ENCODE data around the gene OR9A2. TPM values are rescaled to one million over a fixed set of nuclear protein-coding genes. Genes with fewer than 3 reads are reported as not detected.

OR9A2 gene
- total RNA-seq, 1 donor from 2014 or later = not detected

DNA sequence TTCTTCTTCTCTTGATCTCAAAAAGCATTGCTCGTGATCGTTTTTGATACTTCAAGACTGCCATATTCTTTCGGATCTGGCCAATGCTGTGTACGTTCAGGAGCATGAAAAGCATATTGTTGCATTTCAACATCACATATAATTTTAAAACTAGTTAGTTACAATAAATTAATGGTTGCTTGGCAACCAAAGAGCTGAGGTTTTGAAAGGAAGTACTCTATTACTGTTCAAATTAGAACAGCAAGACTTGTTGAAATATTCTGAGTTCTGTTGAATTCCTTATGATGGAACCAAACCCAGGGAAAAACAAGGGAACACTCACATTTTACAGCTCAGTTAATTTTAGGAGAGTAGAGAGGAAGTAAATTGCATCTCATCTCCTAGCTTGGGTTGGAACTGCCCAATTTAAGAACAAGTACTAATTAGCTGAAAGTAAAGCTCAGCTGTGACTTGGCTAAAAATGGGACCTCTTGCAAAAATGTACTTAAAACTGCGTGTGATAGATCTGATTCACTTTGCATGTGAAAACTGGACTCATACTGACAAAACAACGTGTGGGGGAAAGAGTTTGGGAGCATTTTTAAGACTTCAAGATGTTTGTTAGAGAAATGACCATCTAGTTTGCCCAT lies 21.2 kb downstream of the OR9A2 start:
- Histone ChIP-seq H3K27me3 (ENCODE audit: low read depth) (peaks cover 4% of the 10 kb centered on the region), H3K4me1 (peaks cover 5% of the 10 kb centered on the region), H3K4me3 (no peak overlapping the region), H3K9me3 (no peaks in the 10 kb centered on the region), H3K36me3 (no peaks in the 10 kb centered on the region), H3K27ac (no peak overlapping the region)
- TF ChIP-seq, protein P1, sequence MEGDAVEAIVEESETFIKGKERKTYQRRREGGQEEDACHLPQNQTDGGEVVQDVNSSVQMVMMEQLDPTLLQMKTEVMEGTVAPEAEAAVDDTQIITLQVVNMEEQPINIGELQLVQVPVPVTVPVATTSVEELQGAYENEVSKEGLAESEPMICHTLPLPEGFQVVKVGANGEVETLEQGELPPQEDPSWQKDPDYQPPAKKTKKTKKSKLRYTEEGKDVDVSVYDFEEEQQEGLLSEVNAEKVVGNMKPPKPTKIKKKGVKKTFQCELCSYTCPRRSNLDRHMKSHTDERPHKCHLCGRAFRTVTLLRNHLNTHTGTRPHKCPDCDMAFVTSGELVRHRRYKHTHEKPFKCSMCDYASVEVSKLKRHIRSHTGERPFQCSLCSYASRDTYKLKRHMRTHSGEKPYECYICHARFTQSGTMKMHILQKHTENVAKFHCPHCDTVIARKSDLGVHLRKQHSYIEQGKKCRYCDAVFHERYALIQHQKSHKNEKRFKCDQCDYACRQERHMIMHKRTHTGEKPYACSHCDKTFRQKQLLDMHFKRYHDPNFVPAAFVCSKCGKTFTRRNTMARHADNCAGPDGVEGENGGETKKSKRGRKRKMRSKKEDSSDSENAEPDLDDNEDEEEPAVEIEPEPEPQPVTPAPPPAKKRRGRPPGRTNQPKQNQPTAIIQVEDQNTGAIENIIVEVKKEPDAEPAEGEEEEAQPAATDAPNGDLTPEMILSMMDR (IDR thresholded peaks at IDR 0.05) = no peak
- DNase-seq (no peak), ATAC-seq (no peak)
- intact Hi-C loops (cut with DNase I) = loop anchor here (5.0 kb wide), 1 partner anchor 212 kb away; no protein-coding TSS in a partner anchor

DNA sequence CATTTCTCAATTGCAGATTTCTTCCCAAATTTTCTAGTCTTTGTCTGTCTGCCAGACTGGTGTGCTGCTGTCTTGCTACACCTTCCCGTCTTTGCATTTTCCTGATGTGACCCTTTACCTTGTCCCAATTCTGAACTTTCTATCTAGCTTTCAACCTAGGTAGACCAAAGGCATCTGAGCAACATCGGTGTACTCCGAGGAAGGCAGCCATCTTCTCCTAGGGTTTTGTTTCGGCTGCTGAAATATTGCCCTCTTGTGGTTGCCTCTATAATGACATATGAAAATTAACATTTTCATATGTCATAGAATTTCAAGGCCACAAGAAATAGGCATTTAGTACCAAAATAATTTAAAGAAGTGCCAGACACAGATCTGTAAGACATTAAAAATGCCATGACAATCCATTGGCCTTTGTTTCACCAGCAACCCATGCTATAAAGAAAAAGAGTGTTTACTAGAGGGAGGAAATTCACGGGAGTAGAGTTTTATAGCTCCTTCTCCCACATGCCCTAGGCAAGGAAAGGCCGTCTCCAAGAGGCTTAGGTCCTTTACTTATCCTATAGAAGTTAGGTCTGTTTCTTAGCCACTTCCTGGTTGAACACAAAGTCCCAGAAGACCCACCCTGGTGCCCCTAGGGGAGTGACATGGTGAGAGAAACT lies 23.4 kb downstream of the OR9A2 start:
- TF ChIP-seq, protein P1 (IDR thresholded peaks at IDR 0.05) = peak; percentile 72
- ATAC-seq = peak; percentile 81 to 84
- H3K9me3 ChIP-seq = no peaks in the 10 kb centered on the region
- peaks cover 4% of the 10 kb centered on the region for H3K27me3 ChIP-seq (ENCODE audit: low read depth)
- intact Hi-C loops (cut with DNase I) = no loop called here
- H3K4me1 ChIP-seq = peaks cover 5% of the 10 kb centered on the region
- H3K27ac ChIP-seq = no peak overlapping the region
- H3K36me3 ChIP-seq = no peaks in the 10 kb centered on the region
- DNase-seq = no peak
- peak overlapping the region; percentile 29 for H3K4me3 ChIP-seq

DNA sequence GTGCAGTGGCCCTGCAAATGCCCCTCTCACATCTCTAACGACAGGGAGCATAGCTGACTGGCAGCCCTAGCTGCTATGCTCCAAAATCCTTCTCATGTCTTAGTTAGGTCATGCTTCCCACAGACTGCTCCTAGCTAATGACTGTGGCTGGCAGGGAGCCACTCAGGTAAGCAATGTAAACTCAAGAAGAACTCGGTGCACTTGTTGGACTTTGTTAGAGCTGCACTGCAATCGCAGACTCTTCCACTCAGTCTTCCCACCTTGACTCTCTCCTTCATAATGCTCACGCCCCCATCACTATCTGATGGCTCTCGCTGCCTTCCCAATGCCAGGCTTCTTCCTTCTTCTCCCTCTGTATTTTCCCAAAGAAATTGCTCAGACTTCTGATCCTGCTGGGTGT lies 24.0 kb downstream of the OR9A2 start:
- ATAC-seq (peak; percentile 58 to 59), DNase-seq (peak; percentile 47)
- peaks cover 4% of the 10 kb centered on the region for H3K27me3 ChIP-seq (ENCODE audit: low read depth)
- intact Hi-C loops (cut with DNase I) = no loop called here
- no peak overlapping the region for H3K27ac ChIP-seq
- no peaks in the 10 kb centered on the region for H3K9me3 ChIP-seq
- H3K4me3 ChIP-seq = peak overlapping the region; percentile 29
- H3K4me1 ChIP-seq = peaks cover 5% of the 10 kb centered on the region
- TF ChIP-seq, protein P1 (IDR thresholded peaks at IDR 0.05) = no peak
- H3K36me3 ChIP-seq = no peaks in the 10 kb centered on the region

DNA sequence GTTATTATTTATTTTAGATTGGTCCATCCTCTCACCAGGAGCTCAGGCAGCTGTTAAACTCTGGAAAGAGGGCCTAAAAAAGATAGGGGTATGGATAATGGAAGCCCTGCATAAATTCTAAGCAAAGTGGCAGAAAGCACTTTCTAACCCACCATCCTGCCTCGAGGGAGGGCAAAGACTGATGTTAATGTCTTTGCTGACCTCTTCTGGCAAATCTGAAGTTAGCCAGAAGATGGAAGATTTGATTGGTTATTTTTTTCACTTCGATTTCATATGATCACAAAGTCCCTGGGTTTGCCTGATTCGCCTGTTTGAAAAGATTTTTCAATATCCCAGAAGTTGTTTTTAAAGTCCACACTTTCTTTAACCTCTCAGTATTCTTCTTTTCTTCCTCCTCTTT lies 24.8 kb downstream of the OR9A2 start:
- H3K9me3 ChIP-seq = no peaks in the 10 kb centered on the region
- H3K27ac ChIP-seq = no peak overlapping the region
- no peaks in the 10 kb centered on the region for H3K36me3 ChIP-seq
- no peak overlapping the region for H3K4me3 ChIP-seq
- TF ChIP-seq, protein P1 (IDR thresholded peaks at IDR 0.05) = no peak
- DNase-seq (no peak), ATAC-seq (no peak)
- intact Hi-C loops (cut with DNase I) = no loop called here
- H3K27me3 ChIP-seq (ENCODE audit: low read depth) = no peaks in the 10 kb centered on the region
- peaks cover 5% of the 10 kb centered on the region for H3K4me1 ChIP-seq

DNA sequence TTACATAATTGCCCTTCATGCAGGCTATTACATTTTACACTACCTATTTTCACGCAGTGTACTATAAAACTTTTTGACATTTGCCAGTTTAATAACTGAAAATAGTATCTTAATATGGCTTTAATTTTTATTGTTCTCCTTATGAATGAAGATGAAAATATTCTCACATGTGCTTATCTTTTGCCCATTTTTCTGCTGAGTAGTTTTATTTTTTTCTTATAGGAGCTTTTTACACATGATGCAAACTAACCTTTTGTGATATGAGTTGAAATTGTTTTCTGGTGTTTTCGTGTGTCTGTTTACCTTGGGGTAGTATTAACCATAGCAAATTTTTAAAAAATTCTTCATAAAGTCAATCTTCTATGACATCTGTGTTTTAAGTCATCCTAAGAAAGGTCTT lies 26.3 kb downstream of the OR9A2 start:
- intact Hi-C loops (cut with DNase I) = no loop called here
- H3K9me3 ChIP-seq = no peaks in the 10 kb centered on the region
- no peak for ATAC-seq

More for the DNA sequence above, 26.3 kb downstream of the OR9A2 start:
- TF ChIP-seq, protein P1 (IDR thresholded peaks at IDR 0.05) = no peak
- no peak overlapping the region for H3K27ac ChIP-seq
- H3K27me3 ChIP-seq (ENCODE audit: low read depth) = no peaks in the 10 kb centered on the region
- H3K4me3 ChIP-seq = no peak overlapping the region
- peaks cover 5% of the 10 kb centered on the region for H3K4me1 ChIP-seq
- DNase-seq = no peak
- no peaks in the 10 kb centered on the region for H3K36me3 ChIP-seq
